ENCODE results near the gene MMP24.

MMP24 gene

GRCh38 chr20:35325401-35325800 lies 98.9 kb downstream of the MMP24 start:
- no peak for TF ChIP-seq CTCF (conservative IDR thresholded peaks at IDR 0.05; ENCODE audit: low read depth)
- CTCF ChIA-PET = interaction anchor here (0.6 to 1.0 kb wide), 3 partner anchors 16 to 859 kb away, joined by 3 to 4 read pairs (median 4); no protein-coding TSS in a partner anchor
- H3K27ac ChIP-seq = no peak overlapping the region
- POLR2A ChIA-PET (ENCODE audit: low non-redundant PET) = interaction anchor here (0.5 kb wide), 1 partner anchor 248 kb away, joined by 3 read pairs; no protein-coding TSS in a partner anchor
- no peak for DNase-seq (ENCODE audit: low spot score)

GRCh38 chr20:35326021-35326739 lies 99.7 kb downstream of the MMP24 start:
- TF ChIP-seq CTCF (conservative IDR thresholded peaks at IDR 0.05; ENCODE audit: low read depth) = no peak
- ChIA-PET POLR2A (ENCODE audit: low non-redundant PET) (no interaction called here), CTCF (interaction anchor here (0.6 to 0.7 kb wide), 3 partner anchors 23 to 859 kb away, joined by 3 to 4 read pairs (median 3); no protein-coding TSS in a partner anchor)
- H3K27ac ChIP-seq = no peak overlapping the region
- DNase-seq (ENCODE audit: low spot score) = no peak

All from RWPE1 (cell line).